ENCODE data around the gene IARS1.

The IARS1 gene

GRCh38 chr9:92292338-92293074, 991 bp downstream of the IARS1 start:
- no peak for DNase-seq (ENCODE audit: extremely low spot score)
- ChIA-PET CTCF (interaction anchor here (0.9 to 3.5 kb wide), 6 partner anchors 9 to 341 kb away, joined by 3 to 19 read pairs (median 4); no protein-coding TSS in a partner anchor), POLR2A (no interaction called here)
- no peak for TF ChIP-seq CTCF (IDR thresholded peaks at IDR 0.05; ENCODE audit: control extremely low read depth, extremely low read depth, low read depth, missing control alignments)

GRCh38 chr9:92291577-92291976, 1.9 kb downstream of the IARS1 start:
- TF ChIP-seq CTCF (IDR thresholded peaks at IDR 0.05; ENCODE audit: control extremely low read depth, extremely low read depth, low read depth, missing control alignments) = no peak
- CTCF ChIA-PET = interaction anchor here (0.9 to 3.5 kb wide), 8 partner anchors 10 to 342 kb away, joined by 3 to 19 read pairs (median 4); no protein-coding TSS in a partner anchor
- no peak for DNase-seq (ENCODE audit: extremely low spot score)
- POLR2A ChIA-PET = interaction anchor here (0.5 to 0.6 kb wide), 3 partner anchors 17 to 1508 kb away, joined by 3 to 5 read pairs (median 4); no protein-coding TSS in a partner anchor

- ChIA-PET POLR2A (interaction anchor here (0.5 to 1.0 kb wide), 2 partner anchors 30 to 353 kb away, joined by 3 to 5 read pairs; no protein-coding TSS in a partner anchor), CTCF (interaction anchor here (0.9 to 3.5 kb wide), 4 partner anchors 11 to 153 kb away, joined by 3 to 19 read pairs (median 8); no protein-coding TSS in a partner anchor)
- DNase-seq (ENCODE audit: extremely low spot score) = no peak
- TF ChIP-seq CTCF (IDR thresholded peaks at IDR 0.05; ENCODE audit: control extremely low read depth, extremely low read depth, low read depth, missing control alignments) = no peak
These were observed 2.6 kb downstream of the IARS1 start for GRCh38 chr9:92290785-92291429.

DNA sequence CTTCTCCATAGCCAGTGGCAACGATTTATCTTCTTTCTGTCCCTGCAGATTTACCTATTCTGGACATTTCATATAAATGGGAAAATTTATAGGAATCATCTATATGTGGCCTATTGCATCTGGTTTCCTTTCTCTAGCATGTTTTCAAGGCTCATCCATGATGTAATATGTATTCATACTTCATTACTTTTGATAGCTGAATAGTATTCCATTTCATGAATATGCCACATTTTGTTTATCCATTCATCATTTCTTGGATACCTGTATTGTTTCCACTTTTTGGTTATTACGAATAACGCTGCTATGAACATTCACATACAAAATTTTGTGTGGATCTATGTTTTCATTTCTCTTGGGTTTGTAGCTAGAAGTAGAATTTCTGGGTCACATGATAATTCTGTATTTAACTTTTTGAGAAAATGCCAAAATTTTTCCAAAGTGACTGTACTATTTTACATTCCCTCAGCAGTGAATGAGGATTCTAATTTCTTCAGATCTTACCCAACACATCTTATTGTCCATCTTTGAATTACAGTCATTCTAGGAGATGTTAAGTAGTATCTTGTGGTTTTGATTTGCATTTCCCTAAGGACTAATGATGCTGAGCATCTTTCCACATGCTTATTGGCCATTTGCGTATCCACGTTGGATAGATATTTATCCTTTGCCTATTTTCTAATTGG, 3.6 kb downstream of the IARS1 start:
- ChIA-PET CTCF (interaction anchor here (1.7 to 3.5 kb wide), 2 partner anchors 11 to 152 kb away, joined by 5 to 19 read pairs; no protein-coding TSS in a partner anchor), POLR2A (interaction anchor here (1.0 kb wide), 1 partner anchor 31 kb away, joined by 5 read pairs; no protein-coding TSS in a partner anchor)
- TF ChIP-seq CTCF (IDR thresholded peaks at IDR 0.05; ENCODE audit: control extremely low read depth, extremely low read depth, low read depth, missing control alignments) = no peak
- DNase-seq (ENCODE audit: extremely low spot score) = no peak

DNA sequence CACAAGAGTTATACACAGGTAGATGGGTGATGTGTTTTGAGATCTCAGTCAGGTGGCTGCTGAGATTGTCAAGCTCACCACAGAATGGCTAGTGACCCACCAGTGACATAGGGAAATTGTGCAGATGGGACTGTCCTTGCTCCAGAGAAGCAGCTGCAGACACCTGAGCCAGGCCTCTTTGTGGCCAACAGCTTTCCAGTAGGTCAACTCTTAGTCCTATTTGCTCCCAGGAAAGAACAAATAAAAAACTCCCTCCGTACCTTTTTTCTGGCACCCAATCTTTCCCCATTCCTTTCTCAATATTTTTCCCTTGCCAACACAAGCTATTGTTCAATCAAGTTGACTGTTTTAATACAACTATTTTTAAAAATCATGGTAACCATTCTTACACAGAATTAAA, 14.2 kb downstream of the IARS1 start:
- POLR2A ChIA-PET = no interaction called here
- TF ChIP-seq CTCF (IDR thresholded peaks at IDR 0.05; ENCODE audit: control extremely low read depth, extremely low read depth, low read depth, missing control alignments) = no peak
- DNase-seq (ENCODE audit: extremely low spot score) = no peak
- CTCF ChIA-PET = interaction anchor here (1.1 to 3.4 kb wide), 10 partner anchors 10 to 139 kb away, joined by 3 to 19 read pairs (median 4); no protein-coding TSS in a partner anchor

GRCh38 chr9:92278110-92278509, 15.4 kb downstream of the IARS1 start:
- DNase-seq (ENCODE audit: extremely low spot score) = no peak
- ChIA-PET POLR2A (interaction anchor here (0.5 kb wide), 1 partner anchor 127 kb away, joined by 5 read pairs; no protein-coding TSS in a partner anchor), CTCF (interaction anchor here (1.0 to 3.4 kb wide), 13 partner anchors 8 to 142 kb away, joined by 3 to 19 read pairs (median 5); no protein-coding TSS in a partner anchor)
- TF ChIP-seq CTCF (IDR thresholded peaks at IDR 0.05; ENCODE audit: control extremely low read depth, extremely low read depth, low read depth, missing control alignments) = no peak
